Lower leg skin (tissue), 3 donors: Measurements from ENCODE around the gene GALNT3.

ENCODE experiments used
- POLR2A ChIP-seq, 2 donors: fragments of 450-650 bp; IDR thresholded peaks; one replicate each; pipeline ENCODE4 v1.6.1; 2016 to 2017; ENCODE audit warnings: antibody characterized with exemption in 2 of 2, mild to moderate bottlenecking in 1 of 2, moderate library complexity in 1 of 2
- TF ChIP-seq, protein P1 (sequence below), 3 donors: fragments of 450-650 bp; IDR thresholded peaks; one replicate each; pipeline ENCODE4 v1.5.1; 2016; ENCODE audit warnings: antibody characterized with exemption in 3 of 3, mild to moderate bottlenecking in 3 of 3, moderate library complexity in 2 of 3

DNA sequence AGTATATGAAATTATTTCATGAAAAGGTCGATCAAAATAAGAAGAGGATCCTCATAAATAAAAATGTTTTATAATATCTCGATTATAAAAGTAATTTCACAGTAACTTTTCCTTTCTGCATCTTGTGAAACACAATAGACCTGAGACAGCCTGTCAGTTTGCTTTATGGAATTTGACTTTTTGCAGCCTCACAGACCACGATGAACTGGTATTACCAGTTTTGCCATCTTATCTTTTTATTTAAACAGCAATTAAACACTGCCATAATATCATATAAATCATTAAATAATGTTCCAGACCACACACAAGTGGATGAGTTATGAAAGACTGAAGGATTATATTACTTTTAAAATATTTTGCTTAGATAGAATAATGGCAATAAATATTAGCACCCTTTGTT, 10.7 kb upstream of the GALNT3 start:
- TF ChIP-seq POLR2A (IDR thresholded peaks at IDR 0.05), result no peak
- TF ChIP-seq, protein P1, sequence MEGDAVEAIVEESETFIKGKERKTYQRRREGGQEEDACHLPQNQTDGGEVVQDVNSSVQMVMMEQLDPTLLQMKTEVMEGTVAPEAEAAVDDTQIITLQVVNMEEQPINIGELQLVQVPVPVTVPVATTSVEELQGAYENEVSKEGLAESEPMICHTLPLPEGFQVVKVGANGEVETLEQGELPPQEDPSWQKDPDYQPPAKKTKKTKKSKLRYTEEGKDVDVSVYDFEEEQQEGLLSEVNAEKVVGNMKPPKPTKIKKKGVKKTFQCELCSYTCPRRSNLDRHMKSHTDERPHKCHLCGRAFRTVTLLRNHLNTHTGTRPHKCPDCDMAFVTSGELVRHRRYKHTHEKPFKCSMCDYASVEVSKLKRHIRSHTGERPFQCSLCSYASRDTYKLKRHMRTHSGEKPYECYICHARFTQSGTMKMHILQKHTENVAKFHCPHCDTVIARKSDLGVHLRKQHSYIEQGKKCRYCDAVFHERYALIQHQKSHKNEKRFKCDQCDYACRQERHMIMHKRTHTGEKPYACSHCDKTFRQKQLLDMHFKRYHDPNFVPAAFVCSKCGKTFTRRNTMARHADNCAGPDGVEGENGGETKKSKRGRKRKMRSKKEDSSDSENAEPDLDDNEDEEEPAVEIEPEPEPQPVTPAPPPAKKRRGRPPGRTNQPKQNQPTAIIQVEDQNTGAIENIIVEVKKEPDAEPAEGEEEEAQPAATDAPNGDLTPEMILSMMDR (IDR thresholded peaks at IDR 0.05), result no peak
